Testis (tissue), 3 donors: ENCODE data around the gene OSR1. TPM values are rescaled to one million over a fixed set of nuclear protein-coding genes. Genes with fewer than 3 reads are reported as not detected.

Source experiments
- DNase-seq: peaks from one replicate; pipeline ENCODE4 v3.0.0-alpha.2; 2019
- H3K27ac ChIP-seq, 2 donors: fragments of 200-600 bp; sonication (generic); one replicate each; pipeline ENCODE4 v1.5.1; 2019
- H3K27me3 ChIP-seq: fragments of 200-600 bp; sonication (generic); one replicate; pipeline ENCODE4 v1.5.1; 2019
- H3K36me3 ChIP-seq: fragments of 200-600 bp; sonication (generic); one replicate; pipeline ENCODE4 v1.5.1; 2017; ENCODE audit warnings: low read depth; ENCODE audit errors: missing control alignments
- H3K4me1 ChIP-seq: fragments of 200-600 bp; sonication (generic); one replicate; pipeline ENCODE4 v1.5.1; 2019
- H3K4me3 ChIP-seq, 2 donors: fragments of 200-600 bp; sonication (generic); one replicate each; pipeline ENCODE4 v1.5.1; 2017 to 2019
- H3K9me3 ChIP-seq: fragments of 200-600 bp; sonication (generic); one replicate; pipeline ENCODE4 v1.5.1; 2017
- POLR2A ChIP-seq: fragments of 450-650 bp; IDR thresholded peaks from one replicate; pipeline ENCODE4 v1.6.1; 2017; ENCODE audit warnings: antibody characterized with exemption, mild to moderate bottlenecking, moderate library complexity
- WGBS, 2 donors: methylation state at CpG; one replicate each; pipeline ENCODE4 v1.1.5; 2018; 5-methylcytosine and 5-hydroxymethylcytosine counted together
- intact Hi-C: fragments of 100-400 bp; cut with DNase I; formaldehyde crosslinking; loops from one replicate; pipeline ENCODE4 v1.15.1; 2023; ENCODE audit warnings: low total_unique reads
- polyA plus RNA-seq: library from polyadenylated mRNA; stranded (reverse); fragments of 350-450 nt; fragmentation: Illumina TruSeq; extraction: RNeasy Lipid Tissue Mini Kit (QIAGEN cat#74804); gene quantifications from one replicate; pipeline ENCODE4 v1.2.3, GENCODE V29; 2014; ENCODE audit warnings: low read depth, low replicate concordance; ENCODE audit not compliant: insufficient read depth
- total RNA-seq, 2 donors: library from RNA; depleted of rRNA; stranded (reverse); fragments of >200 nt; gene quantifications; one replicate each; pipeline ENCODE4 v1.2.3, GENCODE V29; 2016
- TF ChIP-seq, protein P1 (sequence below), 3 experiments: fragments of 450-650 bp in 2 of 3; fragments of 200-600 bp in 1 of 3; sonication (generic) in 1 of 3; IDR thresholded peaks; one replicate each; pipeline ENCODE4 v1.5.1; 2016 to 2019; ENCODE audit warnings: antibody characterized with exemption in 3 of 3, mild to moderate bottlenecking in 2 of 3, moderate library complexity in 1 of 3

Gene OSR1
- total and polyA plus RNA-seq, 3 donors from 2014 or later, result 8.9 to 27.7 (median 21.5) TPM

DNA sequence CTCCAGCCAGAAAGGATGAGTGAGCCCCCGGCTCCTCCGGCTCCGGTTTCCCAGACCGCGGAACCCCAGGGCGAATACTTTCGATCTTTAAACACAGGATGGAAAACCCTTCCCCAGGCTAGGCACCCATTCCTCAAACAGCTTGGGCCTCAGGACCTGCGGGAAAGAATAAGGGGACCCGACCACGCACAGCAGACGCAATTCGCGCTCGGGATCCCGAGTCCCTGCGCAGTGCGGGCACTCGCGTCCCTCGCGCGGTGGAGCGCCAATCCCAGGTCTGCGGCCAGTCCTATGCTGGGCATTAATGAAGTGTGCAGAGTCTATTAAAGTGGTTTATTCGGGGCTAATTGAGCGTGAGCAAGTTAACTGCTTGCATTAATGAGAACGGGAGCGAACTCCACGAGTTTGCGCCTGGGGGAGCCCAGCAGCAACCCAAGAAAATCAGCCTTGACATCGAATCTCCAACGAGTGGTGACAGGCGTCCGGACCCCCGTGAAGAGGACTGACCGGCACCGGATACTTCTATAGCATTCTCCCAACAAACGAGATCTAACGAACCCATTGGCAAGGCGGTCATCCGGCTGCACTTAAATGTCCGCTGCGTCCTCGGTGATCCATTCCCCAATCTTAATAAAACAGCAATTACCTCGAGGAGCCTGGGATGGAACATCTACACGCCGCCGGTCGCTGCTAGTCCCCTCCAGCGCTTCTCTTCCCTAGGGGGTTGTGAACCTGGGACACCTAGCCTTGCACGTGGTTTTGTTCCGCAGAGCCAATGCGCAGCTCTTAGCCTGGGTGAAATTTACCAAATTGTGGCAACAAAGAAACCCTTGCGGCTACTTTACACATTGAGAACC lies 1.6 kb downstream of the OSR1 start:
- Histone ChIP-seq H3K36me3 (no peaks in the 10 kb centered on the region), H3K27ac (peak overlapping the region; percentile 84), H3K4me3 (peak overlapping the region; percentile 60 to 84), H3K9me3 (no peaks in the 10 kb centered on the region), H3K27me3 (no peaks in the 10 kb centered on the region), H3K4me1 (peaks cover 42% of the 10 kb centered on the region)
- WGBS, 2 donors, result 5 to 8% methylated on average over 22 to 54 of the region's 54 CpGs
- TF ChIP-seq, protein P1, sequence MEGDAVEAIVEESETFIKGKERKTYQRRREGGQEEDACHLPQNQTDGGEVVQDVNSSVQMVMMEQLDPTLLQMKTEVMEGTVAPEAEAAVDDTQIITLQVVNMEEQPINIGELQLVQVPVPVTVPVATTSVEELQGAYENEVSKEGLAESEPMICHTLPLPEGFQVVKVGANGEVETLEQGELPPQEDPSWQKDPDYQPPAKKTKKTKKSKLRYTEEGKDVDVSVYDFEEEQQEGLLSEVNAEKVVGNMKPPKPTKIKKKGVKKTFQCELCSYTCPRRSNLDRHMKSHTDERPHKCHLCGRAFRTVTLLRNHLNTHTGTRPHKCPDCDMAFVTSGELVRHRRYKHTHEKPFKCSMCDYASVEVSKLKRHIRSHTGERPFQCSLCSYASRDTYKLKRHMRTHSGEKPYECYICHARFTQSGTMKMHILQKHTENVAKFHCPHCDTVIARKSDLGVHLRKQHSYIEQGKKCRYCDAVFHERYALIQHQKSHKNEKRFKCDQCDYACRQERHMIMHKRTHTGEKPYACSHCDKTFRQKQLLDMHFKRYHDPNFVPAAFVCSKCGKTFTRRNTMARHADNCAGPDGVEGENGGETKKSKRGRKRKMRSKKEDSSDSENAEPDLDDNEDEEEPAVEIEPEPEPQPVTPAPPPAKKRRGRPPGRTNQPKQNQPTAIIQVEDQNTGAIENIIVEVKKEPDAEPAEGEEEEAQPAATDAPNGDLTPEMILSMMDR (IDR thresholded peaks at IDR 0.05), result no peak
- TF ChIP-seq POLR2A, result no peak
- intact Hi-C loops, result loop anchor here (10.0 kb wide), 1 partner anchor 372 kb away; no protein-coding TSS in a partner anchor
- no peak for DNase-seq

DNA sequence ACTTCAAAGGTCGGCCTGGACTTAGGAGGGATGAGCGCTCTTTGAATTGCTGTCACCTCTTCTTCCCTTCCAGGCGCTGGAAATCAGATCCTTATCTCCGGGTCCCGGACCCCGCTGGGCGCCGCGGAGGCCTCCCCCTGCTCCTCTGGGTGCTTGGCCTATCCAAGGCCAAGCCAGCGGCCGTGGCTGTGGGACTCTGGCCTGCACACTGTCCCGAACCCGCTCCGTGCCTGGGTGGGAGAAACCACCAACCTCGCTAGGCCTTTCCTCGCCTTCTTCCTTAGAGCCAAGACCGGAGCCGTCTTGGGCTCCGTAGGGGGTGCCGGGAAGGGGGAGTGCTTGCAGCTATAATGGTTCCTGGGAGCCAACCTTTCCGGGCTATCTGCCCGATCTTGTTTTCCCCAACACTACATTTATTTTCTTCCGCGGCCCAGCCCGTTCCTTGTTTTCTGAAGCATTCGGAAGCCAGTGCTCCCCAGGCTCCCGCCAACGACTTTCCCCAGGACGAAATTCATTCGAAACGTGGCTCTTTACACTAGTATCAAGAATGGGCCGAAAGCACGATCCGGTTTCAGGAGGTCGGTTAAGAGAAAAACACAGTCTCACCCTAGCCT lies 2.4 kb downstream of the OSR1 start:
- peak overlapping the region; percentile 60 to 84 for H3K4me3 ChIP-seq
- TF ChIP-seq, protein P1 (IDR thresholded peaks at IDR 0.05), result no peak
- TF ChIP-seq POLR2A, result no peak
- no peaks in the 10 kb centered on the region for H3K36me3 ChIP-seq
- peak overlapping the region; percentile 84 for H3K27ac ChIP-seq
- H3K9me3 ChIP-seq, result no peaks in the 10 kb centered on the region
- peak; percentile 22 for DNase-seq
- intact Hi-C loops, result loop anchor here (10.0 kb wide), 1 partner anchor 371 kb away; no protein-coding TSS in a partner anchor
- 13 to 15% methylated on average over 22 to 35 of the region's 35 CpGs for whole genome bisulfite sequencing, 2 donors
- no peaks in the 10 kb centered on the region for H3K27me3 ChIP-seq
- peaks cover 46% of the 10 kb centered on the region for H3K4me1 ChIP-seq

DNA sequence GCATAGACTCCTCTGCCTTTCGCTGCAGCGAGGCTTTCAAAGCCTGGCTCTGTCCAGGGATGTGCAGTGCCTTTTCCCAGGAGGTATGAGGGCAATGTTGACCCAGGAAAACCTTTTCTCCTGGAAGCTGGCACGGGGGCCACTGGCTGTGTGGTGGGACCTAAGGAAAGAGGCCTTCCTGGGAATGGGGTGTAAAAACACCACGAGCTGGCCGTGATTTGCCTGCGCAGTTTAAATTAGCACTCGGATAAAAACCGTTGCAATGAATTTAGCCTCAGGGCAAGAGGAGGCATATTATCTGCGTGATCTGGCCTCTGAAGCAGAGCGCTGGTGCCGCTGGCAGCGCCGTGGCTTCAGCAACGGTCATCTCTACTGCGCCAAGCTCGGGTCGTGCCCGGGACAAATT lies 3.0 kb downstream of the OSR1 start:
- DNase-seq, result no peak
- no peaks in the 10 kb centered on the region for H3K27me3 ChIP-seq
- H3K36me3 ChIP-seq, result no peaks in the 10 kb centered on the region
- TF ChIP-seq, protein P1 (IDR thresholded peaks at IDR 0.05), result no peak
- no peak for TF ChIP-seq POLR2A
- intact Hi-C loops, result loop anchor here (10.0 kb wide), 1 partner anchor 371 kb away; no protein-coding TSS in a partner anchor
- 26 to 51% methylated on average over 12 to 18 of the region's 18 CpGs for WGBS, 2 donors
- H3K4me1 ChIP-seq, result peaks cover 46% of the 10 kb centered on the region
- peak overlapping the region; percentile 84 for H3K27ac ChIP-seq
- peak overlapping the region in 1 of 2 donors; percentile 84 for H3K4me3 ChIP-seq
- H3K9me3 ChIP-seq, result no peaks in the 10 kb centered on the region

DNA sequence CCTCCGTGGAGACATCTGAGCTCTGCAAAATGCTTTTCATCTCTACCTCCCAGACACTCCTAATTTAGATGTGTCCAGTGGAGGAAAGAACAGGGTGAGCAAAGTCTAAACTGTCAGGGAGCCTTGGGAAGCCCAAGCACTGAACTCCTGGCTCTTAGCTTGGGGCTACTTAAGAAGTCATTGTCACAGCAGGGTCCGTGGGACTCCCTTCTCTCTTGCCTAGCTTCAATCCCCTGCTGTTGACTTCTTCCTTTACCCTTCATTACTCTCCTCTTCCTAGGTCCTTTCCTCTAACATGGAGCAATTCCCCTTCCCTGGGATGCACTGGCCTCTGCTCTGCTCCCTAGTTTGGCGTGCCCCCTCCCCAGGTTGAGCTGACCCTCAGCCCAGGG lies 3.4 kb downstream of the OSR1 start:
- H3K27ac ChIP-seq, result peak overlapping the region; percentile 84
- no peaks in the 10 kb centered on the region for H3K9me3 ChIP-seq
- 44 to 64% methylated on average over 3 of the region's 3 CpGs for WGBS, 2 donors
- no peak for DNase-seq
- no peak for TF ChIP-seq POLR2A
- TF ChIP-seq, protein P1 (IDR thresholded peaks at IDR 0.05), result no peak
- no peaks in the 10 kb centered on the region for H3K27me3 ChIP-seq
- no peaks in the 10 kb centered on the region for H3K36me3 ChIP-seq
- H3K4me1 ChIP-seq, result peaks cover 43% of the 10 kb centered on the region
- intact Hi-C loops, result loop anchor here (10.0 kb wide), 1 partner anchor 370 kb away; no protein-coding TSS in a partner anchor
- peak overlapping the region in 1 of 2 donors; percentile 84 for H3K4me3 ChIP-seq
